H1 (cell line): ENCODE data around the gene CACNG7. TPM values are rescaled to one million over a fixed set of nuclear protein-coding genes. Genes with fewer than 3 reads are reported as not detected.

Experiments used
- CTCF ChIA-PET: fragments of 300-600 bp; sonication (Branson Sonifier 250); formaldehyde crosslinking; loops from one replicate; lab custom pipeline; 2021; ENCODE audit not compliant: partially characterized antibody; lab: Charles Lee
- POLR2A ChIA-PET: fragments of 300-600 bp; sonication (Branson Sonifier 250); formaldehyde crosslinking; loops from one replicate; lab custom pipeline; 2021; ENCODE audit warnings: inconsistent platforms; ENCODE audit not compliant: partially characterized antibody; lab: Charles Lee
- DNase-seq, 2 experiments: peaks; one replicate each; pipeline versions ENCODE4 v3.0.0 to v3.0.0-alpha.2; 2010 to 2022; ENCODE audit warnings: low spot score in 2 of 2, low read depth in 1 of 2, mixed read lengths in 1 of 2
- FAIRE-seq: peaks from 2 replicates; lab custom pipeline; 2011; peaks lifted over from hg19 to GRCh38; lab: Jason Lieb, UNC
- H2AFZ ChIP-seq: 2 replicates; pipeline ENCODE4 v1.8.1; 2012; ENCODE audit warnings: low read length, inconsistent platforms
- H2AK5ac ChIP-seq: 2 replicates; pipeline ENCODE4 v1.6.1; 2013; ENCODE audit warnings: low read depth, low read length
- H2BK120ac ChIP-seq: replicated peaks from 2 replicates; pipeline ENCODE3; 2013; ENCODE audit warnings: low read depth, low read length, inconsistent platforms
- H2BK12ac ChIP-seq: 2 replicates; pipeline ENCODE4 v1.6.1; 2013; ENCODE audit warnings: low read depth, low read length
- H2BK15ac ChIP-seq: 2 replicates; pipeline ENCODE4 v1.6.1; 2013; ENCODE audit warnings: low read length
- H2BK20ac ChIP-seq: 2 replicates; pipeline ENCODE4 v1.6.1; 2013; ENCODE audit warnings: low read length
- H2BK5ac ChIP-seq: 2 replicates; pipeline ENCODE4 v1.6.1; 2013; ENCODE audit warnings: low read depth, low read length
- H3K14ac ChIP-seq: 2 replicates; pipeline ENCODE4 v1.6.1; 2013; ENCODE audit warnings: inconsistent platforms; ENCODE audit not compliant: insufficient read length
- H3K18ac ChIP-seq: 2 replicates; pipeline ENCODE4 v1.6.1; 2013; ENCODE audit warnings: low read length; ENCODE audit errors: extremely low read depth
- H3K23ac ChIP-seq: 2 replicates; pipeline ENCODE4 v1.6.1; 2013; ENCODE audit warnings: inconsistent platforms; ENCODE audit not compliant: insufficient read length
- H3K23me2 ChIP-seq: 2 replicates; pipeline ENCODE4 v1.6.1; 2013; ENCODE audit warnings: low read depth, low read length
- H3K27ac ChIP-seq: 2 replicates; pipeline ENCODE4 v1.6.1; 2011; ENCODE audit warnings: low read depth, low read length, inconsistent platforms
- H3K27me3 ChIP-seq, 4 experiments: replicated peaks in 1 of 4; 1 replicate in 1 of 4; 2 replicates in 3 of 4; pipeline versions ENCODE4 v1.6.1 to v1.8.1; 2011 to 2013; ENCODE audit warnings: low read length in 3 of 4, mild to moderate bottlenecking in 3 of 4, inconsistent platforms in 2 of 4, mixed read lengths in 2 of 4, moderate library complexity in 1 of 4; ENCODE audit not compliant: control insufficient read depth in 3 of 4, insufficient read depth in 3 of 4; ENCODE audit errors: extremely low read depth in 1 of 4
- H3K36me3 ChIP-seq, 4 experiments: 2 replicates each; pipeline versions ENCODE4 v1.6.1 to v1.8.1; 2011 to 2013; ENCODE audit warnings: mild to moderate bottlenecking in 4 of 4, low read length in 3 of 4, moderate library complexity in 2 of 4, control low read depth in 1 of 4, inconsistent platforms in 1 of 4; ENCODE audit not compliant: insufficient read depth in 4 of 4, control insufficient read depth in 2 of 4
- H3K4ac ChIP-seq: replicated peaks from 2 replicates; pipeline ENCODE3; 2013; ENCODE audit warnings: low read length, low read depth, mixed read lengths, inconsistent platforms; ENCODE audit not compliant: insufficient read length
- H3K4me1 ChIP-seq, 4 experiments: replicated peaks in 1 of 4; 1 replicate in 1 of 4; 2 replicates in 3 of 4; pipeline versions ENCODE4 v1.6.1 to v1.8.1; 2011 to 2013; ENCODE audit warnings: low read length in 3 of 4, inconsistent platforms in 2 of 4, mixed read lengths in 1 of 4; ENCODE audit not compliant: insufficient read depth in 4 of 4, control insufficient read depth in 3 of 4
- H3K4me2 ChIP-seq, 2 experiments: 2 replicates each; pipeline versions ENCODE4 v1.6.1 to v1.8.1; 2011 to 2013; ENCODE audit warnings: low read depth in 2 of 2, low read length in 2 of 2, control low read depth in 1 of 2, inconsistent platforms in 1 of 2, mild to moderate bottlenecking in 1 of 2; ENCODE audit not compliant: insufficient read depth in 1 of 2
- H3K4me3 ChIP-seq, 4 experiments: fragments of 200-600, 300-600 bp in 1 of 4; sonication (generic), shearing (Covaris generic), sonication (Bioruptor Twin) in 1 of 4; 2 replicates each; pipeline versions ENCODE4 v1.5.1 to v1.8.1; 2011 to 2016; ENCODE audit warnings: low read length in 4 of 4, low read depth in 3 of 4, control low read depth in 2 of 4, inconsistent platforms in 2 of 4, mild to moderate bottlenecking in 2 of 4, mixed read lengths in 1 of 4, moderate library complexity in 1 of 4; ENCODE audit not compliant: insufficient read depth in 2 of 4; ENCODE audit errors: extremely low read depth in 1 of 4
- H3K56ac ChIP-seq: replicated peaks from 2 replicates; pipeline ENCODE3; 2013; ENCODE audit warnings: low read depth, mild to moderate bottlenecking, mixed read lengths, low read length, inconsistent platforms; ENCODE audit not compliant: insufficient read length
- H3K79me1 ChIP-seq: 2 replicates; pipeline ENCODE4 v1.6.1; 2013; ENCODE audit warnings: low read depth, low read length, control low read depth
- H3K79me2 ChIP-seq, 2 experiments: 2 replicates each; pipeline versions ENCODE4 v1.6.1 to v1.8.1; 2012 to 2013; ENCODE audit warnings: low read length in 2 of 2, mild to moderate bottlenecking in 2 of 2, inconsistent platforms in 1 of 2; ENCODE audit not compliant: insufficient read depth in 2 of 2, control insufficient read depth in 1 of 2
- H3K9ac ChIP-seq, 4 experiments: replicated peaks in 1 of 4; 1 replicate in 1 of 4; 2 replicates in 3 of 4; pipeline versions ENCODE4 v1.6.1 to v1.8.1; 2011 to 2013; ENCODE audit warnings: low read depth in 3 of 4, low read length in 3 of 4, control low read depth in 2 of 4, mild to moderate bottlenecking in 2 of 4, moderate library complexity in 2 of 4, inconsistent platforms in 1 of 4; ENCODE audit errors: extremely low read depth in 1 of 4
- H3K9me3 ChIP-seq, 2 experiments: 2 replicates each; pipeline versions ENCODE4 v1.6.1 to v1.8.1; 2012 to 2013; ENCODE audit warnings: mild to moderate bottlenecking in 2 of 2, moderate library complexity in 2 of 2, control low read depth in 1 of 2, inconsistent platforms in 1 of 2, low read depth in 1 of 2, low read length in 1 of 2, mixed read lengths in 1 of 2; ENCODE audit not compliant: insufficient read depth in 2 of 2
- H4K20me1 ChIP-seq, 2 experiments: replicated peaks in 1 of 2; 2 replicates each; pipeline versions ENCODE3 to v1.8.1; 2011 to 2013; ENCODE audit warnings: inconsistent platforms in 2 of 2, low read length in 2 of 2, mild to moderate bottlenecking in 1 of 2; ENCODE audit not compliant: insufficient read depth in 2 of 2, control insufficient read depth in 1 of 2
- H4K5ac ChIP-seq: 2 replicates; pipeline ENCODE4 v1.6.1; 2013; ENCODE audit warnings: low read length, low read depth, mixed read lengths, inconsistent platforms; ENCODE audit not compliant: insufficient read length
- H4K8ac ChIP-seq: 2 replicates; pipeline ENCODE4 v1.8.0; 2013; ENCODE audit warnings: mild to moderate bottlenecking, moderate library complexity, low read length, inconsistent platforms; ENCODE audit not compliant: insufficient read depth; ENCODE audit errors: extremely low read depth
- H4K91ac ChIP-seq: replicated peaks from 2 replicates; pipeline ENCODE3; 2013; ENCODE audit warnings: low read length, mixed read lengths, inconsistent platforms; ENCODE audit not compliant: insufficient read length
- BACH1 ChIP-seq: IDR thresholded peaks from 2 replicates; pipeline ENCODE4 v1.6.1; 2012; ENCODE audit warnings: low read length, improper control_type of control experiment
- CTBP2 ChIP-seq: IDR thresholded peaks from 2 replicates; pipeline ENCODE4 v1.7.0; 2011; ENCODE audit warnings: borderline replicate concordance, mild to moderate bottlenecking, moderate library complexity, mixed read lengths, low read length; ENCODE audit not compliant: insufficient read depth, insufficient read length
- E2F6 ChIP-seq: IDR thresholded peaks from 2 replicates; pipeline ENCODE4 v1.6.1; 2012; ENCODE audit warnings: inconsistent platforms
- EGR1 ChIP-seq: IDR thresholded peaks from 2 replicates; pipeline ENCODE4 v1.6.1; 2011; ENCODE audit warnings: low read depth, low read length, borderline replicate concordance
- JUN ChIP-seq: IDR thresholded peaks from 2 replicates; pipeline ENCODE4 v1.6.1; 2011; ENCODE audit warnings: low read depth, mild to moderate bottlenecking, improper control_type of control experiment, low read length
- SP2 ChIP-seq: IDR thresholded peaks from 2 replicates; pipeline ENCODE4 v1.6.1; 2012; ENCODE audit warnings: mild to moderate bottlenecking, low read length, inconsistent platforms
- SRF ChIP-seq: IDR thresholded peaks from 2 replicates; pipeline ENCODE4 v1.6.1; 2011; ENCODE audit warnings: mild to moderate bottlenecking, low read depth, low read length, moderate library complexity
- YY1 ChIP-seq: IDR thresholded peaks from 2 replicates; pipeline ENCODE4 v1.6.1; 2011; ENCODE audit warnings: low read depth, mild to moderate bottlenecking, low read length
- WGBS, 2 experiments: shearing (Covaris generic) in 1 of 2; methylation state at CpG; one replicate each; pipeline versions ENCODE4 v1.1.6 to v1.1.7; 2013 to 2015; ENCODE audit warnings: low lambda C conversion rate in 2 of 2, mixed read lengths in 2 of 2, inconsistent platforms in 1 of 2, low coverage in 1 of 2, missing lambda C conversion rate in 1 of 2; ENCODE audit not compliant: insufficient replicate concordance in 2 of 2, insufficient coverage in 1 of 2, insufficient read length in 1 of 2; ENCODE audit errors: extremely low coverage in 1 of 2, missing lambda C conversion rate in 1 of 2; 5-methylcytosine and 5-hydroxymethylcytosine counted together
- polyA plus RNA-seq, 7 experiments: library from polyadenylated mRNA; depleted of rRNA in 3 of 7; stranded (reverse) in 5 of 7; unstranded in 2 of 7; fragments of >200 nt in 5 of 7; fragments of 200-250 nt in 2 of 7; gene quantifications; 1 replicate in 5 of 7; 2 replicates in 1 of 7; 4 replicates in 1 of 7; pipeline versions ENCODE4 v1.2.1 to v1.2.3, GENCODE V29; 2011 to 2013; ENCODE audit warnings: missing spikeins in 2 of 7, mixed read lengths in 2 of 7
- total RNA-seq: library from RNA; stranded (reverse); fragmentation: NEBNext Ultra II Directional; extraction: Animal tissue kit (Norgen Biotek cat#: 25700); gene quantifications from 2 replicates; pipeline ENCODE4 v1.2.1, GENCODE V29; 2021

CACNG7 gene
- total and polyA plus RNA-seq, 2 of the 8 experiments (the other 6 are each of a cell fraction or from before 2014, with no cell fraction given), result 28.9 to 69.8 TPM

GRCh38 chr19:53958168-53958571 lies 49.1 kb downstream of the CACNG7 start:
- TF ChIP-seq SRF, result no peak
- no peak for TF ChIP-seq EGR1
- no peak for TF ChIP-seq BACH1
- TF ChIP-seq YY1, result no peak
- TF ChIP-seq E2F6, result no peak
- TF ChIP-seq JUN, result no peak
- no peak for TF ChIP-seq SP2
- peak; percentile 84 for TF ChIP-seq CTBP2
- peak overlapping the region; percentile 17 to 61 (median 34); a peak in 7 of 8 replicates for H3K4me3 ChIP-seq
- CTCF ChIA-PET, result interaction anchor here (1.2 to 2.4 kb wide), 4 partner anchors 13 to 23 kb away, joined by 3 to 7 read pairs (median 6); no protein-coding TSS in a partner anchor

More at GRCh38 chr19:53958168-53958571, 49.1 kb downstream of the CACNG7 start:
- Histone ChIP-seq H3K18ac (peak overlapping the region; percentile 88), H3K56ac (peak overlapping the region; percentile 5), H3K27me3 (peaks cover 0 to 3% (median 1%) of the 10 kb centered on the region in 4 experiments; a peak in 2 of 7 replicates), H3K4me2 (peak overlapping the region; percentile 84 to 90), H2AK5ac (no peak overlapping the region), H3K23ac (no peak overlapping the region), H2AFZ (no peak overlapping the region), H3K36me3 (no peaks in the 10 kb centered on the region; a peak in 1 of 8 replicates), H4K91ac (peak overlapping the region; percentile 96), H2BK120ac (peak overlapping the region; percentile 52), H4K5ac (no peak overlapping the region), H2BK20ac (peak overlapping the region; percentile 51; the same call in 1 of the 2 replicates), H2BK15ac (peak overlapping the region; percentile 2; the same call in 1 of the 2 replicates), H3K79me1 (no peaks in the 10 kb centered on the region), H3K27ac (peak overlapping the region; percentile 83), H4K8ac (0 out of 2 replicates have a peak overlapping the region, but pooled peaks have one; percentile 43), H3K23me2 (peaks cover 35% of the 10 kb centered on the region), H4K20me1 (no peaks in the 10 kb centered on the region), H3K14ac (no peak overlapping the region), H2BK5ac (peak overlapping the region; percentile 75; the same call in 1 of the 2 replicates), H3K4ac (peak overlapping the region; percentile 10), H3K9ac (peak overlapping the region in 2 of 4 experiments; percentile 60 to 65; a peak in 3 of 7 replicates), H2BK12ac (peak overlapping the region; percentile 84; the same call in 1 of the 2 replicates), H3K9me3 (no peaks in the 10 kb centered on the region), H3K79me2 (peaks cover 0 to 7% of the 10 kb centered on the region in 2 experiments; a peak in 1 of 4 replicates), H3K4me1 (peaks cover 7 to 20% (median 16%) of the 10 kb centered on the region in 4 experiments)
- DNase-seq (peak in 1 of 2 experiments; percentile 83), FAIRE-seq (no peak)
- 1% methylated on average over 14 of the region's 14 CpGs; no CpG with 5 or more reads in 1 of the 2 experiments for WGBS, 2 experiments
- POLR2A ChIA-PET, result interaction anchor here (0.6 to 5.6 kb wide), 16 partner anchors 10 to 125 kb away, joined by 3 to 41 read pairs (median 4); no protein-coding TSS in a partner anchor
